Measurements from ENCODE around the gene ZFPM1. TPM values are rescaled to one million over a fixed set of nuclear protein-coding genes. Genes with fewer than 3 reads are reported as not detected.

The ZFPM1 gene
- total and polyA plus RNA-seq, 2 experiments from 2014 or later: 0.53 to 2.2 TPM

- H3K4me3 Mint-ChIP-seq: no peak overlapping the region
- TF ChIP-seq, protein P1, sequence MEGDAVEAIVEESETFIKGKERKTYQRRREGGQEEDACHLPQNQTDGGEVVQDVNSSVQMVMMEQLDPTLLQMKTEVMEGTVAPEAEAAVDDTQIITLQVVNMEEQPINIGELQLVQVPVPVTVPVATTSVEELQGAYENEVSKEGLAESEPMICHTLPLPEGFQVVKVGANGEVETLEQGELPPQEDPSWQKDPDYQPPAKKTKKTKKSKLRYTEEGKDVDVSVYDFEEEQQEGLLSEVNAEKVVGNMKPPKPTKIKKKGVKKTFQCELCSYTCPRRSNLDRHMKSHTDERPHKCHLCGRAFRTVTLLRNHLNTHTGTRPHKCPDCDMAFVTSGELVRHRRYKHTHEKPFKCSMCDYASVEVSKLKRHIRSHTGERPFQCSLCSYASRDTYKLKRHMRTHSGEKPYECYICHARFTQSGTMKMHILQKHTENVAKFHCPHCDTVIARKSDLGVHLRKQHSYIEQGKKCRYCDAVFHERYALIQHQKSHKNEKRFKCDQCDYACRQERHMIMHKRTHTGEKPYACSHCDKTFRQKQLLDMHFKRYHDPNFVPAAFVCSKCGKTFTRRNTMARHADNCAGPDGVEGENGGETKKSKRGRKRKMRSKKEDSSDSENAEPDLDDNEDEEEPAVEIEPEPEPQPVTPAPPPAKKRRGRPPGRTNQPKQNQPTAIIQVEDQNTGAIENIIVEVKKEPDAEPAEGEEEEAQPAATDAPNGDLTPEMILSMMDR (conservative IDR thresholded peaks at IDR 0.05; ENCODE audit: low read depth in 2 of 2): 0 out of 4 replicates have a peak, but pooled peaks of 1 of the 2 experiments have one; percentile 20
- no peak for TF ChIP-seq JUNB (IDR thresholded peaks at IDR 0.05; ENCODE audit: unreplicated experiment)
- Histone ChIP-seq H3K4me3 (no peak overlapping the region), H3K36me3 (ENCODE audit: insufficient read depth) (no peaks in the 10 kb centered on the region), H3K27ac (ENCODE audit: low read depth) (no peak overlapping the region), H3F3A (replicated peaks; ENCODE audit: low read depth) (no peaks in the 10 kb centered on the region), H3K79me2 (replicated peaks; ENCODE audit: insufficient read depth) (no peaks in the 10 kb centered on the region), H2AFZ (no peak overlapping the region), H4K20me1 (replicated peaks; ENCODE audit: insufficient read depth) (no peaks in the 10 kb centered on the region), H3K9me2 (ENCODE audit: insufficient read depth) (no peaks in the 10 kb centered on the region), H3K4me1 (ENCODE audit: insufficient read depth) (no peaks in the 10 kb centered on the region), H3K4me2 (no peak overlapping the region), H3K27me3 (ENCODE audit: insufficient read depth) (no peaks in the 10 kb centered on the region)
- no peak overlapping the region for H3K27ac Mint-ChIP-seq
- H3K36me3 Mint-ChIP-seq (ENCODE audit: low read depth): no peaks in the 10 kb centered on the region
- H3K27me3 Mint-ChIP-seq (ENCODE audit: insufficient read depth, low read depth, poor library complexity): peaks cover 8% of the 10 kb centered on the region
- H3K9me3 Mint-ChIP-seq: no peaks in the 10 kb centered on the region
- H3K4me1 Mint-ChIP-seq: peaks cover 2% of the 10 kb centered on the region
- DNase-seq (ENCODE audit: low spot score) (no peak), ATAC-seq (peak; percentile 7; the same call in 2 of the 3 replicates)
These were observed 24.8 kb downstream of the ZFPM1 start for GRCh38 chr16:88477631-88478519.

- Histone ChIP-seq H3K4me1 (ENCODE audit: insufficient read depth) (no peaks in the 10 kb centered on the region), H3K4me3 (no peak overlapping the region), H3K36me3 (ENCODE audit: insufficient read depth) (no peaks in the 10 kb centered on the region), H2AFZ (no peak overlapping the region), H3K9me2 (ENCODE audit: insufficient read depth) (no peaks in the 10 kb centered on the region), H4K20me1 (replicated peaks; ENCODE audit: insufficient read depth) (no peaks in the 10 kb centered on the region), H3K27me3 (ENCODE audit: insufficient read depth) (no peaks in the 10 kb centered on the region), H3F3A (replicated peaks; ENCODE audit: low read depth) (no peaks in the 10 kb centered on the region), H3K79me2 (replicated peaks; ENCODE audit: insufficient read depth) (no peaks in the 10 kb centered on the region), H3K4me2 (no peak overlapping the region), H3K27ac (ENCODE audit: low read depth) (no peak overlapping the region)
- Mint-ChIP-seq H3K9me3 (no peaks in the 10 kb centered on the region), H3K4me1 (peaks cover 2% of the 10 kb centered on the region), H3K36me3 (ENCODE audit: low read depth) (no peaks in the 10 kb centered on the region), H3K27me3 (ENCODE audit: insufficient read depth, low read depth, poor library complexity) (peaks cover 8% of the 10 kb centered on the region), H3K27ac (no peak overlapping the region), H3K4me3 (no peak overlapping the region)
- ATAC-seq (no peak), DNase-seq (ENCODE audit: low spot score) (no peak)
- no peak for TF ChIP-seq NANOG (IDR thresholded peaks at IDR 0.05; ENCODE audit: borderline replicate concordance)
- no peak for TF ChIP-seq STAT1 (IDR thresholded peaks at IDR 0.05; ENCODE audit: unreplicated experiment)
- TF ChIP-seq, protein P1 (conservative IDR thresholded peaks at IDR 0.05; ENCODE audit: low read depth in 2 of 2): no peak
- TF ChIP-seq ZNF462 (CRISPR knock-in tag; IDR thresholded peaks at IDR 0.05): no peak
- TF ChIP-seq ZNF114 (CRISPR knock-in tag; IDR thresholded peaks at IDR 0.05): no peak
- no peak for TF ChIP-seq ZNF331 (CRISPR knock-in tag; IDR thresholded peaks at IDR 0.05; ENCODE audit: low read depth)
These were observed 26.1 kb downstream of the ZFPM1 start for GRCh38 chr16:88478889-88479792.

All from GM23338 (cell line).